Measurements from ENCODE around the gene EPS8L1. TPM values are rescaled to one million over a fixed set of nuclear protein-coding genes. Genes with fewer than 3 reads are reported as not detected.
"Not testable (repeated sequence)": the region's sequence is repeated elsewhere in the genome, so short reads cannot be mapped to it uniquely, and the experiment has no call there.

Gene EPS8L1
- total RNA-seq = 1.9 TPM
- long read RNA-seq = 0 reads

DNA sequence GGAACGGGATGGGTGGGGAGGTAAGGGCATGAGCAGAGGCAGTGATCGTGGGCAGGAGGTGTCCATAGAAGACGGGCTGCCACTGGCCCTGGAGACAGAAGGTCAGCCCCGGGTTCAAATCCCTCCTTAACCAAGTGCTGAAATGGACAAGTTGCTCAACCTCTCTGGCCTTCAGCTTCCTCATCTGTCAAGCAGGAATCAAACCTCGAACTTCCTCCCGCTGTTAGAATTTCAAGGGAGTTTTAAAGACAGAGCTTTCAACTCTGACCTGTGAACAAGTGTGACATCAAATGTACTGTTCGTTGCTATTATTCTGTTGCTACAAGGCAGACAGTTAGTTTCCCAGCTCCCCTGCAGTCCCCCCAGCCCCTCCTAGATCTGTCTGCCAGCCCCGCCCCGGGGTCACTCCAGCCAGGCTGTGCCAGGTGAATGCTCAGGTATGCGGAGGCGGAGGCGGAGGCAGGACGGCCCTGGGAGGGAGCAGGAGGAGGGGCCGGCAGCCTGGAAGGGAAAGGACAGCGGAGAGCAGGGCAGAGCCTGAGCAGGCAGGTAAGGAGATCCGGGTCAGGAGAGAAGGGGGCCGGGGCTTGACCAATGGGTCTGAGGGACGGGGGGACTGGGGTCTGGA lies at the start of gene EPS8L1:
TSS of gene EPS8L1 (plus strand) at position 499 of the 628 bp plus-strand sequence. CDS start 576 bp downstream, outside the sequence.
- ATAC-seq (no peak), DNase-seq (ENCODE audit: missing footprints) (no peak)
- intact Hi-C loops (cut with DNase I) = no loop called here

DNA sequence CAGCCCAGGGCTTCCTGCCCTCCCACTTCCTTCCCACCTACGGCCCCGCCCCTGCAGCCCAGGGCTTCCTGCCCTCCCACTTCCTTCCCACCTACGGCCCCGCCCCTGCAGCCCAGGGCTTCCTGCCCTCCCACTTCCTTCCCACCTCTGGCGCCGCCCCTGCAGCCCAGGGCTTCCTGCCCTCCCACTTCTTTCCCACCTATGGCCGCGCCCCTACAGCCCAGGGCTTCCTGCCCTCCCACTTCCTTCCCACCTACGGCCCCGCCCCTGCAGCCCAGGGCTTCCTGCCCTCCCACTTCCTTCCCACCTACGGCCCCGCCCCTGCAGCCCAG lies 48.6 kb upstream of the EPS8L1 start:
- intact Hi-C loops (cut with DNase I); DNase-seq (ENCODE audit: missing footprints); ATAC-seq: not testable (repeated sequence)

DNA sequence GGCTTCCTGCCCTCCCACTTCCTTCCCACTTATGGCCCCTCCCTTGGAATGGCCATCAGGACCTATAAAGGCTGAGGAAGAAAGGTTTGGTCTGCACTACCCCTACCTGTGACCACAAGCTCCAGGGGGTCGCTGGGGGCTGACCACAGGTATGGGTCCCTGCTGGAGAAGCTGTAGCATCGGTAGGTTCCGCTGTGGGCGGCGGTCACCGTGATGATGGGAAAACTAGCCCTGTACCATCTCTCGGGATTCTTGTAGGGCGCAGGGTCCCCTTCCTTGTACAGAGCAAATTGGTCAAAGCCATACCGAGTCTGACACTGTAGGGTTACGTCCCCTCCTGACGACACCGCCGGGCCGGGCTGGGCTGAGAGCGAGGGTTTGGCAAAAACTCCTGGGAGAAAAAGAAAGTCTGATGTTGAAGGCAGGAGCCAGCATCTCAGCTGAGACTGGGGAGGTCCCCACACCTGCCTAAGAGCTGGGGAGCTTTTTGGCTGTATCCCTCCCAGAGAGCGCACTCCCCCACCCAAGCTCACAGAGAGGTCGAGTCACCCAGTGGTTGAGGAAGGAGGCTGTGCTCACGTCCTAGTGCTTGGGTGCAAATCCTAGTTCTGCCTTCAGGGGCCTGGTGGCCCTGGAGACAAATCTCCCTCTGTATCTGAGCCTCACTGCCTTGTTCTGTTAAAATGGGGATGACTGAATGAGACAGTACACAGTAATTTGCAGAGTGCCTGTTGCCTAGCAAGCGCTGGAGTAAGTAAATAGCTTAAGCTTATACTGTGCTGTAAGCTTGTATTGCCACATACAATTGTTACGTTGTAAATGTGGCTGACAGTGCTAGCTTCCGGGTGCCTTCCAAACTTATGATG lies 48.0 kb upstream of the EPS8L1 start:
- ATAC-seq (no peak), DNase-seq (ENCODE audit: missing footprints) (no peak)
- intact Hi-C loops (cut with DNase I) = no loop called here

GRCh38 chr19:55028757-55029156 lies 46.9 kb upstream of the EPS8L1 start:
- intact Hi-C loops (cut with DNase I) = no loop called here
- ATAC-seq = no peak
- DNase-seq (ENCODE audit: missing footprints) = no peak

GRCh38 chr19:55031178-55031577 lies 44.5 kb upstream of the EPS8L1 start:
- no peak for DNase-seq (ENCODE audit: missing footprints)

GRCh38 chr19:55032170-55032800 lies 43.4 kb upstream of the EPS8L1 start:
- ATAC-seq (no peak), DNase-seq (ENCODE audit: missing footprints) (no peak)
- intact Hi-C loops (cut with DNase I) = no loop called here

More at GRCh38 chr19:55031178-55031577, 44.5 kb upstream of the EPS8L1 start:
- intact Hi-C loops (cut with DNase I) = no loop called here
- no peak for ATAC-seq

DNA sequence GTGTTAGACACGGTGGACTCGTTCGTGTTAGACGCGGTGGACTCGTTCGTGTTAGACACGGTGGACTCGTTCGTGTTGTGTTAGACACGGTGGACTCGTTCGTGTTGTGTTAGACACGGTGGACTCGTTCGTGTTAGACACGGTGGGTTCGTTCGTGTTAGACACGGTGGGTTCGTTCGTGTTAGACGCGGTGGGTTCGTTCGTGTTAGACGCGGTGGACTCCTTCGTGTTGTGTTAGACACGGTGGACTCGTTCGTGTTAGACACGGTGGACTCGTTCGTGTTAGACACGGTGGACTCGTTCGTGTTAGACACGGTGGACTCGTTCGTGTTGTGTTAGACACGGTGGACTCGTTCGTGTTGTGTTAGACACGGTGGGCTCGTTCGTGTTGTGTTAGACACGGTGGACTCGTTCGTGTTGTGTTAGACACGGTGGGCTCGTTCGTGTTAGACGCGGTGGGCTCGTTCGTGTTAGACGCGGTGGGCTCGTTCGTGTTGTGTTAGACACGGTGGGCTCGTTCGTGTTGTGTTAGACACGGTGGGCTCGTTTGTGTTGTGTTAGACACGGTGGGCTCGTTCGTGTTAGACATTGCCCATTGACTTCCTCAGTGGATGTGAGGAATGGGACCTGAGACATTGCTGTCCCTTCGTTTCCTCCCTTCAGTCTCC lies 42.6 kb upstream of the EPS8L1 start:
- intact Hi-C loops (cut with DNase I); ATAC-seq; DNase-seq (ENCODE audit: missing footprints): not testable (repeated sequence)

DNA sequence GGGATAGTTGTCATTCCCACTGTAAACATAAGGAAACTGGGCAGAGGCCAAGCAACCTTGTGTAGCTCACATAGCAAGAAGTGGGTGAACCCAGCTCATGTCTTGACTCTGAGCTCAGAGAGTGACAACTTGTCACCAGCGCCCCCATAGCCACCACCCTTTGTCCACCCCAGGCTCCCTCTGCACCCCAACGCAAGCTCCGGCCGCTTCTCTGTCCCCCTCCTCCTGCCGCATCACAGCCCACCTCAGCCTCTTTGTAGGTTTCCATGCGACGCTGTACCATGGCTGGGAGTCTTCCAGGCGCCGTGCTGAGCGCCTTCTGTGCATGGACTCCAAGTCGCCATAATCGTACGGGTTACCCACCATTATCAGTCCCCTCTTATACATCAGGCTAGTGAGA lies 40.9 kb upstream of the EPS8L1 start:
- DNase-seq (ENCODE audit: missing footprints) (no peak), ATAC-seq (no peak)
- intact Hi-C loops (cut with DNase I) = no loop called here

DNA sequence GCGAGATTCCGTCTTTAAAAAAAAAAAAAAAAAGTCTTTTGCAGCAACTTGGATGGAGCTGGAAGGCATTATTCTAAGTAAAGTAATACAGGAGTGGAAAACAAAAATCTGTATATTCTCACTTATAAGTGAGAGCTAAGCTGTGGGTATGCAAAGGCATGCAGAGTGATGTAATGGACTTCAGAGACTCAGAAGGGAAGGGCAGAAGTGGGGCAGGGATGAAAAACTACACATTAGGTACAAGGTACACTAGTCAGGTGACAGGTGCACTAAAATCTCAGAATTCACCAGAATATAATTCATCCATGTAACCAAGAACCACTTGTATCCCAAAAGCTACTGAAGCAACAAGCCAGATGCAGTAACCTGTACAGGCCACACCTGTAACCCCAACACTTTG lies 39.6 kb upstream of the EPS8L1 start:
- intact Hi-C loops (cut with DNase I) = no loop called here
- ATAC-seq (no peak), DNase-seq (ENCODE audit: missing footprints) (no peak)

- intact Hi-C loops (cut with DNase I); ATAC-seq; DNase-seq (ENCODE audit: missing footprints): not testable (repeated sequence)
These were observed 38.1 kb upstream of the EPS8L1 start for GRCh38 chr19:55037603-55038002.

GRCh38 chr19:55040654-55041053 lies 35.0 kb upstream of the EPS8L1 start:
- intact Hi-C loops (cut with DNase I); DNase-seq (ENCODE audit: missing footprints); ATAC-seq: not testable (repeated sequence)

- no peak for ATAC-seq
- intact Hi-C loops (cut with DNase I) = no loop called here
- no peak for DNase-seq (ENCODE audit: missing footprints)
These were observed 34.4 kb upstream of the EPS8L1 start for GRCh38 chr19:55041244-55041626.

- intact Hi-C loops (cut with DNase I) = no loop called here
- ATAC-seq (no peak), DNase-seq (ENCODE audit: missing footprints) (no peak)
These were observed 33.9 kb upstream of the EPS8L1 start for GRCh38 chr19:55041627-55042343.

GRCh38 chr19:55042344-55042678 lies 33.4 kb upstream of the EPS8L1 start:
- ATAC-seq (no peak), DNase-seq (ENCODE audit: missing footprints) (no peak)
- intact Hi-C loops (cut with DNase I) = no loop called here

- intact Hi-C loops (cut with DNase I) = no loop called here
- DNase-seq (ENCODE audit: missing footprints) (no peak), ATAC-seq (no peak)
These were observed 33.0 kb upstream of the EPS8L1 start for GRCh38 chr19:55042688-55043087.

GRCh38 chr19:55044286-55044685 lies 31.4 kb upstream of the EPS8L1 start:
- intact Hi-C loops (cut with DNase I) = no loop called here
- DNase-seq (ENCODE audit: missing footprints) = no peak
- no peak for ATAC-seq

DNA sequence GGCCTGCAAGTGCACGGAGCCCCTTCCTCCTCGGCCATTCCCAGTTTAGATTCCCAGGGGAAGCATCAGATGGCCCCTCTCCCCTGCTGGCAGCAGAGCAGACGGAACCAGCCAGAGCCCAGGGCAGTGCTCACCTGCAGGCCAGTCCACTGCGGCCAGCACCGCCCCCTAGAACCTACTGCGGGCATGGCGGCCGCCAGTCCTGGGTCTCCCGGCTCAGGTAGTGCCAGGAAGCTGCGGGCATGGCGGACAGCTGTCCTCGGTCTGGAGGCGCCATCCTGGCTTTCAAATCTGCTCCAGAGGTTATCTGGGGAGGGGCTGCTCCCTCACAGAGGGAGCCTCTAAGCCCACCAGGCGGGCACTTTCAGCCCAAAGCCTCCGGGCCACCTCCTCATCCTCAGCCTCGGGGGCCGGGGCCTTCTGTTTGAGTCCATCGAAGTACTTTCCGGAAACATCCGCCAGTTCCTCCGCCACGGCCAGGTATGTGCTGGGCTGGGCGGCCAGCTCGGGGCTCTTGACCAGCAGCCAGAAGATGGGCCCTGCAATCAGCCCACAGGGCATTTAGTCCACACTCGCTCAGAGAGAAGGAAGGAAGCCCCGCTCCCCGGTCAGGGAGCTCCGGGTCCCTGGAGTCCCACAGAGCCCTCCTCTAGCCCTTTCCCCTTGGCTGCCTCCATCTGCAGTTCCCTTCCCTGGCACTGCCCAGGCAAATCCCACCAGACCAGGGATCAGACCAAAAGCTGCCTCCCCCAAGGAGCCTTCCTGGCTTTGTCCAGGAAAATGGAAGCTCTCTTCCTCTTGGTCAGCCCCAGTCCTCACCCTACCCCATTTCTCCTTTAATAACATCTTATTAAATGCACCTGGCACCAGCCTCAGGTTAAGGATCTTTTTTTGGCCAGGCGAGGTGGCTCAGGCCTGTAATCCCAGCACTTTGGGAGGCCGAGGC lies 30.6 kb upstream of the EPS8L1 start:
- no peak for ATAC-seq
- no peak for DNase-seq (ENCODE audit: missing footprints)
- intact Hi-C loops (cut with DNase I) = no loop called here

Data from Right ventricle myocardium inferior (tissue), 1 donor.